K562 (cell line): ENCODE results near the gene TMEM132D. TPM values are rescaled to one million over a fixed set of nuclear protein-coding genes. Genes with fewer than 3 reads are reported as not detected.

ENCODE experiments used
- CXXC5 ChIP-seq: fragments of 250-450 bp; sonication (Bioruptor Pico); IDR thresholded peaks from 2 replicates; pipeline ENCODE4 v1.8.0; 2022; ENCODE audit warnings: inconsistent platforms, mild to moderate bottlenecking, moderate library complexity
- E4F1 ChIP-seq: fragments of 250-450 bp; sonication (Bioruptor Pico); IDR thresholded peaks from 2 replicates; pipeline ENCODE4 v1.5.0; 2021; ENCODE audit warnings: mild to moderate bottlenecking, borderline replicate concordance
- HEY1 ChIP-seq: fragments of 250-450 bp; sonication (Bioruptor Pico); IDR thresholded peaks from 2 replicates; pipeline ENCODE4 v1.5.0; 2020; ENCODE audit warnings: mild to moderate bottlenecking, moderate library complexity, borderline replicate concordance
- HOXB6 ChIP-seq: fragments of 250-450 bp; sonication (Bioruptor Pico); IDR thresholded peaks from 2 replicates; pipeline ENCODE4 v1.5.1; 2022; ENCODE audit warnings: mild to moderate bottlenecking, borderline replicate concordance
- KAT8 ChIP-seq: fragments of 450-650 bp; IDR thresholded peaks from 2 replicates; pipeline ENCODE4 v1.6.1; 2016; ENCODE audit warnings: low read depth, mild to moderate bottlenecking
- MGA ChIP-seq: fragments of 450-650 bp; IDR thresholded peaks from 2 replicates; pipeline ENCODE4 v1.6.1; 2016; ENCODE audit warnings: mild to moderate bottlenecking, moderate library complexity
- NEUROD1 ChIP-seq: fragments of 150-350 bp; IDR thresholded peaks from 2 replicates; pipeline ENCODE4 v1.6.1; 2014; ENCODE audit warnings: borderline replicate concordance, low read length, low read depth; ENCODE audit not compliant: partially characterized antibody
- ZNF766 ChIP-seq: fragments of 200-800 bp; sonication (Bioruptor generic); conservative IDR thresholded peaks from 2 replicates; pipeline ENCODE4 v1.6.1; 2016; ENCODE audit warnings: missing genetic modification characterization, missing compliant biosample characterization
- polyA plus RNA-seq, 8 experiments: library from polyadenylated mRNA; depleted of rRNA in 4 of 8; stranded (reverse) in 5 of 8; unstranded in 3 of 8; fragments of >200 nt; fragmentation: Nextera tagmentation in 2 of 8; fragmentation: Illumina TruSeq in 1 of 8; extraction: Ambion mirVana in 2 of 8; extraction: Trizol in 1 of 8; gene quantifications; 2 replicates each; pipeline versions ENCODE4 v1.2.1 to v1.2.3, GENCODE V29; 2011 to 2014; ENCODE audit warnings: inconsistent platforms in 1 of 8, missing spikeins in 1 of 8
- total RNA-seq, 7 experiments: library from RNA; depleted of rRNA in 6 of 7; stranded (reverse); fragments of >200 nt in 6 of 7; fragmentation: Illumina TruSeq in 2 of 7; extraction: Trizol in 2 of 7; gene quantifications; 2 replicates each; pipeline versions ENCODE4 v1.2.1 to v1.2.3, GENCODE V29; 2011 to 2021; ENCODE audit warnings: low replicate concordance in 1 of 7

Gene TMEM132D
- total and polyA plus RNA-seq, 9 of the 15 experiments (the other 6 are each of a cell fraction or from before 2014, with no cell fraction given), result not detected

- TF ChIP-seq MGA (no peak), CXXC5 (CRISPR knock-in tag) (no peak), KAT8 (no peak), NEUROD1 (no peak), ZNF766 (CRISPR knock-in tag) (no peak), HOXB6 (no peak), E4F1 (no peak), HEY1 (CRISPR knock-in tag) (no peak)
Observed at GRCh38 chr12:129145381-129145780, 758.4 kb downstream of the TMEM132D start (continued).
